Endothelial cell of umbilical vein (primary cell): ENCODE data around the gene SHISA9. TPM values are rescaled to one million over a fixed set of nuclear protein-coding genes. Genes with fewer than 3 reads are reported as not detected.

Experiments used
- BruUV-seq: library from RNA; stranded (reverse); fragments of 400-500 nt; replicated peaks from 2 replicates; lab custom pipeline; 2021; lab: Mats Ljungman, UMichigan
- CTCF ChIA-PET: fragments of 300-600, 350-600 bp; sonication (Branson Sonifier 250); formaldehyde crosslinking; loops from one replicate; lab custom pipeline; 2021; ENCODE audit warnings: antibody characterized with exemption, inconsistent platforms; lab: Charles Lee
- POLR2A ChIA-PET: fragments of 300-600, 350-600 bp; sonication (Branson Sonifier 250); formaldehyde crosslinking; loops from one replicate; lab custom pipeline; 2021; ENCODE audit warnings: antibody characterized with exemption, inconsistent platforms; lab: Charles Lee
- DNase-seq: peaks from one replicate; pipeline ENCODE4 v3.0.0-alpha.2; 2011; ENCODE audit warnings: low read depth, low spot score
- FAIRE-seq: peaks from 2 replicates; lab custom pipeline; 2011; peaks lifted over from hg19 to GRCh38; lab: Jason Lieb, UNC
- H2AFZ ChIP-seq: 2 replicates; pipeline ENCODE4 v1.6.0; 2012; ENCODE audit warnings: low read depth, low read length, control low read depth, inconsistent platforms
- H3K27ac ChIP-seq: 2 replicates; pipeline ENCODE4 v1.5.1; 2011; ENCODE audit warnings: low read depth, mild to moderate bottlenecking, control low read depth, low read length, moderate library complexity; ENCODE audit not compliant: insufficient read depth
- H3K27me3 ChIP-seq, 2 experiments: 2 replicates each; pipeline versions ENCODE4 v1.6.0 to v1.6.1; 2011; ENCODE audit warnings: low read length in 2 of 2, mixed read lengths in 1 of 2; ENCODE audit not compliant: control insufficient read depth in 2 of 2, insufficient read depth in 2 of 2
- H3K36me3 ChIP-seq, 2 experiments: 2 replicates in 1 of 2; 3 replicates in 1 of 2; pipeline ENCODE4 v1.5.1; 2011; ENCODE audit warnings: low read length in 2 of 2, mild to moderate bottlenecking in 1 of 2, moderate library complexity in 1 of 2; ENCODE audit not compliant: control insufficient read depth in 2 of 2, insufficient read depth in 2 of 2; ENCODE audit errors: extremely low read depth in 1 of 2
- H3K4me1 ChIP-seq: 3 replicates; pipeline ENCODE4 v1.5.1; 2011; ENCODE audit warnings: mild to moderate bottlenecking, low read length; ENCODE audit not compliant: control insufficient read depth, insufficient read depth; ENCODE audit errors: extremely low read depth
- H3K4me2 ChIP-seq: 2 replicates; pipeline ENCODE4 v1.6.1; 2011; ENCODE audit warnings: low read length, control low read depth, mixed read lengths; ENCODE audit not compliant: insufficient read depth
- H3K4me3 ChIP-seq, 3 experiments: fragments of 200-600 bp in 1 of 3; sonication (generic), shearing (Covaris generic) in 1 of 3; replicated peaks in 1 of 3; 2 replicates each; pipeline ENCODE4 v1.5.1; 2011 to 2016; ENCODE audit warnings: control low read depth in 3 of 3, low read length in 3 of 3, mild to moderate bottlenecking in 2 of 3, inconsistent platforms in 1 of 3, low read depth in 1 of 3, moderate library complexity in 1 of 3; ENCODE audit not compliant: insufficient read depth in 1 of 3
- H3K79me2 ChIP-seq: 2 replicates; pipeline ENCODE4 v1.6.0; 2012; ENCODE audit warnings: low read length, inconsistent platforms; ENCODE audit not compliant: control insufficient read depth, insufficient read depth
- H3K9ac ChIP-seq: replicated peaks from 2 replicates; pipeline ENCODE3; 2011; ENCODE audit warnings: low read length, control low read depth; ENCODE audit not compliant: insufficient read depth; ENCODE audit errors: extremely low read depth
- H3K9me1 ChIP-seq: replicated peaks from 3 replicates; pipeline ENCODE4 v1.6.0; 2011; ENCODE audit warnings: mild to moderate bottlenecking, low read length; ENCODE audit not compliant: control insufficient read depth, insufficient read depth; ENCODE audit errors: extremely low read depth
- H3K9me3 ChIP-seq: replicated peaks from 2 replicates; pipeline ENCODE4 v1.5.1; 2012; ENCODE audit warnings: low read length, inconsistent platforms; ENCODE audit not compliant: control insufficient read depth, insufficient read depth
- H4K20me1 ChIP-seq: replicated peaks from 2 replicates; pipeline ENCODE3; 2011; ENCODE audit warnings: mild to moderate bottlenecking, low read length; ENCODE audit not compliant: control insufficient read depth, insufficient read depth; ENCODE audit errors: extremely low read depth
- EZH2 ChIP-seq: IDR thresholded peaks from 2 replicates; pipeline ENCODE4 v1.6.1; 2012; ENCODE audit warnings: borderline replicate concordance, low read depth, mild to moderate bottlenecking, moderate library complexity, low read length, inconsistent platforms; ENCODE audit not compliant: severe bottlenecking
- FOS ChIP-seq: IDR thresholded peaks from 2 replicates; pipeline ENCODE4 v1.6.1; 2011; ENCODE audit warnings: mild to moderate bottlenecking, low read length, moderate library complexity, borderline replicate concordance; ENCODE audit not compliant: insufficient read depth
- GATA2 ChIP-seq: IDR thresholded peaks from 2 replicates; pipeline ENCODE4 v1.7.0; 2011; ENCODE audit warnings: low read depth, mild to moderate bottlenecking, moderate library complexity, mixed read lengths, low read length; ENCODE audit not compliant: insufficient read length, insufficient read depth
- JUN ChIP-seq: IDR thresholded peaks from 2 replicates; pipeline ENCODE4 v1.6.1; 2011; ENCODE audit warnings: borderline replicate concordance, low read depth; ENCODE audit not compliant: insufficient read length, insufficient read depth
- MYC ChIP-seq: IDR thresholded peaks from one replicate; pipeline ENCODE4 v1.6.1; 2011; ENCODE audit warnings: mild to moderate bottlenecking, low read depth, low read length
- POLR2A ChIP-seq: IDR thresholded peaks from 2 replicates; pipeline ENCODE4 v1.6.1; 2012; ENCODE audit warnings: low read depth, mild to moderate bottlenecking, control low read depth, low read length
- POLR2AphosphoS5 ChIP-seq: IDR thresholded peaks from 2 replicates; pipeline ENCODE4 v1.6.1; 2012; ENCODE audit warnings: low read depth, mild to moderate bottlenecking, control low read depth, low read length, moderate library complexity; ENCODE audit not compliant: insufficient read depth
- dilution Hi-C: fragments of 300-500 bp; cut with MboI; formaldehyde crosslinking; loops from one replicate; pipeline ENCODE4 v1.15.0; 2019; ENCODE audit warnings: low sequenced_read_pairs; ENCODE audit not compliant: extremely low pct_ligation_motif_present
- intact Hi-C: fragments of 100-400 bp; cut with micrococcal nuclease; formaldehyde crosslinking; loops from one replicate; pipeline ENCODE4 v1.10.0; 2022
- polyA plus RNA-seq, 4 experiments: library from polyadenylated mRNA; depleted of rRNA in 3 of 4; stranded (reverse) in 3 of 4; unstranded in 1 of 4; fragments of >200 nt; gene quantifications; 2 replicates each; pipeline versions ENCODE4 v1.2.1 to v1.2.3, GENCODE V29; 2011 to 2012; ENCODE audit warnings: missing spikeins in 1 of 4
- total RNA-seq: library from RNA; stranded (reverse); gene quantifications from 2 replicates; pipeline ENCODE4 v1.2.3, GENCODE V29; 2021
- TF ChIP-seq, protein P1 (sequence below), 2 donors: IDR thresholded peaks; 1 replicate in 1 of 2; 2 replicates in 1 of 2; pipeline ENCODE4 v1.5.1; 2011; ENCODE audit warnings: low read length in 2 of 2, mild to moderate bottlenecking in 2 of 2, moderate library complexity in 2 of 2, control low read depth in 1 of 2, inconsistent platforms in 1 of 2, low read depth in 1 of 2; ENCODE audit not compliant: insufficient read depth in 1 of 2; ENCODE audit errors: extremely low read depth in 1 of 2
- TF ChIP-seq, protein P2 (sequence below): IDR thresholded peaks from 2 replicates; pipeline ENCODE4 v1.6.1; 2011; ENCODE audit not compliant: insufficient read depth, insufficient read length

The SHISA9 gene
- total and polyA plus RNA-seq, 2 donors (not counting 3 experiments of a cell fraction or from before 2014, with no cell fraction given): not detected

DNA sequence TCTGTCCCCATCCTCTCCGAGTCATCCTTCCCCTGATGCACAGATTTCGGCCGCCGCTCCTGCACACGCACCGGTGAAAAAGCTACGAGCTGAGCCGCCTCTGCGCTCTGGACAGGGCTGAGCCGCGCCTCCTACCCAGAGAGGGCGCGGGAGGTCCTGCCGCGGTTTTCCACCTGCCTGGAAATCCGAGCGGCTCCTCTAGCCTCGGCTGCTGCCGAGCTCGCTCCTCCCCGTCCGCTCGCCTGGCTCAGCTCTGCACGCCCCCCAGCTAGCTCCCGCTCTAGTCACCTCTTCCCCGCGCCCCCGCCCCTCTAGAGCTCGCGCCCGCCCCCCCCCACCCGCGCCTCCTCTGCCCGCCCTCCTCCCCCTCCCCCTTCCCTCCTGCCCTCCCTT, 198 bp upstream of the SHISA9 start:
- Histone ChIP-seq H3K9me3 (no peaks in the 10 kb centered on the region), H2AFZ (no peak overlapping the region), H3K27me3 (peaks cover 45 to 52% of the 10 kb centered on the region in 2 experiments), H3K9ac (no peak overlapping the region), H3K4me1 (no peaks in the 10 kb centered on the region), H4K20me1 (no peaks in the 10 kb centered on the region), H3K79me2 (no peaks in the 10 kb centered on the region), H3K4me3 (no peak overlapping the region), H3K4me2 (no peak overlapping the region), H3K9me1 (no peaks in the 10 kb centered on the region), H3K36me3 (no peaks in the 10 kb centered on the region), H3K27ac (no peak overlapping the region)
- intact Hi-C loops (no loop called here), dilution Hi-C loops (no loop called here)
- no TSS peak for BruUV-seq
- DNase-seq (no peak), FAIRE-seq (no peak)
- TF ChIP-seq, protein P1, sequence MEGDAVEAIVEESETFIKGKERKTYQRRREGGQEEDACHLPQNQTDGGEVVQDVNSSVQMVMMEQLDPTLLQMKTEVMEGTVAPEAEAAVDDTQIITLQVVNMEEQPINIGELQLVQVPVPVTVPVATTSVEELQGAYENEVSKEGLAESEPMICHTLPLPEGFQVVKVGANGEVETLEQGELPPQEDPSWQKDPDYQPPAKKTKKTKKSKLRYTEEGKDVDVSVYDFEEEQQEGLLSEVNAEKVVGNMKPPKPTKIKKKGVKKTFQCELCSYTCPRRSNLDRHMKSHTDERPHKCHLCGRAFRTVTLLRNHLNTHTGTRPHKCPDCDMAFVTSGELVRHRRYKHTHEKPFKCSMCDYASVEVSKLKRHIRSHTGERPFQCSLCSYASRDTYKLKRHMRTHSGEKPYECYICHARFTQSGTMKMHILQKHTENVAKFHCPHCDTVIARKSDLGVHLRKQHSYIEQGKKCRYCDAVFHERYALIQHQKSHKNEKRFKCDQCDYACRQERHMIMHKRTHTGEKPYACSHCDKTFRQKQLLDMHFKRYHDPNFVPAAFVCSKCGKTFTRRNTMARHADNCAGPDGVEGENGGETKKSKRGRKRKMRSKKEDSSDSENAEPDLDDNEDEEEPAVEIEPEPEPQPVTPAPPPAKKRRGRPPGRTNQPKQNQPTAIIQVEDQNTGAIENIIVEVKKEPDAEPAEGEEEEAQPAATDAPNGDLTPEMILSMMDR (IDR thresholded peaks at IDR 0.05; ENCODE audit: extremely low read depth in 1 of 2, insufficient read depth in 1 of 2, low read depth in 1 of 2, low read length in 2 of 2): no peak
- TF ChIP-seq, protein P2, sequence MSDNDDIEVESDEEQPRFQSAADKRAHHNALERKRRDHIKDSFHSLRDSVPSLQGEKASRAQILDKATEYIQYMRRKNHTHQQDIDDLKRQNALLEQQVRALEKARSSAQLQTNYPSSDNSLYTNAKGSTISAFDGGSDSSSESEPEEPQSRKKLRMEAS: no peak
- TF ChIP-seq MYC (no peak), POLR2AphosphoS5 (no peak), FOS (no peak), POLR2A (no peak), JUN (no peak), EZH2 (no peak), GATA2 (no peak)
- POLR2A ChIA-PET: no interaction called here
- CTCF ChIA-PET: no interaction called here
